ENCODE measurements around the gene HS3ST1. TPM values are rescaled to one million over a fixed set of nuclear protein-coding genes. Genes with fewer than 3 reads are reported as not detected.

Gene HS3ST1
- total and polyA plus RNA-seq, 7 donors: 0.60 to 3.7 (median 1.6) TPM

DNA sequence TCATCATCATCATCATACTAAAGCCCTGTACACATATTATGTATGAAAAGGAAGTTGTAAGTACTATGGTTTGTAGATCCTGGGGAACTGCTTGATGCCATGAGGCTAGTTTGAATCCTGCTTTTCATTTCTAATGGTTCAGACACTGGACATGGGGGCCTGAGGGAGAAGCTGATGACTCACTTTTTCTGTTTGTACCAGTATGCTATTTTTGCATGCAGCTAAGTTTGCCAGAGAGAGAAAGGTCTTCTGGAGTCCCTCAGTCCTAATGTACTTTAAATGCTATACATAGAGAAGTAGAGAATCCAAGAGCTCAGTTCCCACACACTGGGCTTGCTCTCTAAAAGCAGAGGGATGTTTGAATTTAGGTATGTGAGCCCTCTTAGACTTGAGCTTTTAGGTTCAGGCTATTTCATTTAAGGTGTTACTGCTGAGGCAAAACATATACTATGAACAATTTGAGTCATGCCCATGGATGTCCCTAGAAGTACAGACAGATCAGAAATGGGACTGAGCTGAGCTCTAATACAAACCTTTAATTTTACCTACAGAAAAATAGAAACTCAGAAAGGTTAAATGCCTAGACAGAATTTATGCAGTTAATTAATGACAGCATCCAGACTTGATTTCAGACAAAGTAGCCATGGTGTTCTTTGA is 17.6 kb upstream of the HS3ST1 start:
- Histone ChIP-seq H3K9me3 (no peaks in the 10 kb centered on the region), H3K36me3 (no peaks in the 10 kb centered on the region), H3K4me1 (peaks cover 0 to 18% (median 14%) of the 10 kb centered on the region in 4 donors), H3K4me3 (no peak overlapping the region), H3K27ac (peak overlapping the region in 2 of 4 donors; percentile 20 to 51), H3K27me3 (no peaks in the 10 kb centered on the region)
- TF ChIP-seq POLR2AphosphoS5 (IDR thresholded peaks at IDR 0.05): peak in 1 of 4 donors; percentile 43
- TF ChIP-seq, protein P1, sequence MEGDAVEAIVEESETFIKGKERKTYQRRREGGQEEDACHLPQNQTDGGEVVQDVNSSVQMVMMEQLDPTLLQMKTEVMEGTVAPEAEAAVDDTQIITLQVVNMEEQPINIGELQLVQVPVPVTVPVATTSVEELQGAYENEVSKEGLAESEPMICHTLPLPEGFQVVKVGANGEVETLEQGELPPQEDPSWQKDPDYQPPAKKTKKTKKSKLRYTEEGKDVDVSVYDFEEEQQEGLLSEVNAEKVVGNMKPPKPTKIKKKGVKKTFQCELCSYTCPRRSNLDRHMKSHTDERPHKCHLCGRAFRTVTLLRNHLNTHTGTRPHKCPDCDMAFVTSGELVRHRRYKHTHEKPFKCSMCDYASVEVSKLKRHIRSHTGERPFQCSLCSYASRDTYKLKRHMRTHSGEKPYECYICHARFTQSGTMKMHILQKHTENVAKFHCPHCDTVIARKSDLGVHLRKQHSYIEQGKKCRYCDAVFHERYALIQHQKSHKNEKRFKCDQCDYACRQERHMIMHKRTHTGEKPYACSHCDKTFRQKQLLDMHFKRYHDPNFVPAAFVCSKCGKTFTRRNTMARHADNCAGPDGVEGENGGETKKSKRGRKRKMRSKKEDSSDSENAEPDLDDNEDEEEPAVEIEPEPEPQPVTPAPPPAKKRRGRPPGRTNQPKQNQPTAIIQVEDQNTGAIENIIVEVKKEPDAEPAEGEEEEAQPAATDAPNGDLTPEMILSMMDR (IDR thresholded peaks at IDR 0.05): no peak
- intact Hi-C loops (cut with DNase I): no loop called here
- DNase-seq: no peak

DNA sequence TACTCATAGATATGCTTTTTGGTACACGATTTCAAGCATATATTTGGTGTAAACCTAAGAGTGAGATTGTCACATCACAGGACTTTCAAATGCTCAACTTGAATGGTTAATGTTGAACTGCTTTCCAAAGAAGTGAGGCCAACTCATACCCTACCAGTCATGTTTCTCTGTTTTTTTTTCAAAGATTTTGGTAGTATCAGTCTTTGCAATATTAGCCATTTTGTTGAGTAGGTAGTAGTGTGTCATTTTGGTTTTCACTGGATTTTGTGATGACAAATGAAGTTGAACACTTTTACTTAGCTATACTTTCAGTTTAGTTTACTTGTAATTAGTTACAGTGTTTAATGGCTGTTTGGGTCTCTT is 12.5 kb upstream of the HS3ST1 start:
- WGBS, 2 donors: 86 to 96% methylated on average over 1 of the region's 1 CpG

DNA sequence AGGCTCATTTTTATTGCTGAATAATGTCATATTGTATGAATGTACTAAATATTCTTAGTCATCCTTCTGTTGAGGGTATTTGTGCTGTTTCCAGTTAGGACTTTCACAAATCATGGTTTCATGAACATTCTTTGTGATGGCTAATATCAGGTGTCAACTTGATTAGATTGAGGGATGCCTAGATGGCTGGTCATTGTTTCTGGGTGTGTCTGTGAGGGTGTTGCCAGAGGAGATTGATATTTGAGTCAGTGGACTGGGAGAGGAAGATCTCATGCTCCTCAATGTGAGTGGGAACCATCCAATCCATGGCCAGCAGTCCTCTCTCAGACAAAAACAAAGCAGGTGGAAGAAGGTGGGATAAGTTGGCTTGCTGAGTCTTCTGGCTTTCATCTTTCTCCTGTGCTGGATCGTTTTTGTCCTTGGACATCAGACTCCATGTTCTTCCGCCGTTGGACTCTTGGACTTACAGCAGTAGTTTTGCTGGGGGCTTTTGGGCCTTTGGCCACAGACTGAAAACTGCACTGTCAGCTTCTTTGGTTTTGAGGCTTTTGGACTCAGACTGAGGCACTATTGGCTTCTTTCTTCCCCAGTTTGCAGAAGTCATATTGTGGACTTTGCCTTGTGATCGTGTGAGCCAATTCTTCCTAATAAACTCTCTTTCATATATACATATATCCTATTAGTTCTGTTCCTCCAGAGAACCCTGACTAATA is 11.9 kb upstream of the HS3ST1 start:
- no peak overlapping the region for H3K4me3 ChIP-seq
- H3K9me3 ChIP-seq: no peaks in the 10 kb centered on the region
- DNase-seq: no peak
- intact Hi-C loops (cut with DNase I): no loop called here
- no peaks in the 10 kb centered on the region for H3K27me3 ChIP-seq
- no peak overlapping the region for H3K27ac ChIP-seq
- peaks cover 0 to 3% (median 0%) of the 10 kb centered on the region in 4 donors for H3K4me1 ChIP-seq
- TF ChIP-seq, protein P1 (IDR thresholded peaks at IDR 0.05): no peak
- TF ChIP-seq EP300 (IDR thresholded peaks at IDR 0.05): no peak
- no peaks in the 10 kb centered on the region for H3K36me3 ChIP-seq
- 80 to 91% methylated on average over 4 of the region's 4 CpGs for WGBS, 2 donors

More for the DNA sequence above, 12.5 kb upstream of the HS3ST1 start:
- intact Hi-C loops (cut with DNase I): no loop called here
- no peak for DNase-seq
- H3K36me3 ChIP-seq: no peaks in the 10 kb centered on the region
- peaks cover 0 to 7% (median 5%) of the 10 kb centered on the region in 4 donors for H3K4me1 ChIP-seq
- no peak overlapping the region for H3K4me3 ChIP-seq
- no peaks in the 10 kb centered on the region for H3K27me3 ChIP-seq
- TF ChIP-seq EP300 (IDR thresholded peaks at IDR 0.05) (no peak), POLR2AphosphoS5 (IDR thresholded peaks at IDR 0.05) (no peak), POLR2A (IDR thresholded peaks at IDR 0.05) (no peak)
- TF ChIP-seq, protein P1 (IDR thresholded peaks at IDR 0.05): no peak
- no peak overlapping the region for H3K27ac ChIP-seq
- no peaks in the 10 kb centered on the region for H3K9me3 ChIP-seq

DNA sequence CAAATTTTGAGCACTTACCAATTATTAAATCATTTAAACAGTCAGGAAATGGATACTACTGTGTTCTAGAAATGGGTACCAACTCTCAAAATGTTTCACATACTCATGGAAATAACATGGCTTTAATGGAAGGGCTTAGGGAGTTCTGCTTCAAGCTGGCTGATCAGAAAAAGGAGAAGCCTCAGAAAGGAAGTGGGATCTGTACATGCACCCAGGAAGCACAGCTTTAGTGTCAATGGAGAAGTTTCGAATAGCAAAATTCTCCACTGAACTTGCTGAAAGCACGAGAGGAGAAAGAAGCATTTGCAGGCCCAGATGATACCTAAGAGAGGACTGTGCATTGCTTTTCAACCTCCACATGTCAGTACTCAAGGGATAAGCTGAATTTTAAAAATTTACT is 11.1 kb upstream of the HS3ST1 start:
- intact Hi-C loops (cut with DNase I): no loop called here
- no peaks in the 10 kb centered on the region for H3K9me3 ChIP-seq

More for the DNA sequence above, 11.1 kb upstream of the HS3ST1 start:
- no peak overlapping the region for H3K4me3 ChIP-seq
- H3K36me3 ChIP-seq: no peaks in the 10 kb centered on the region
- H3K4me1 ChIP-seq: no peaks in the 10 kb centered on the region
- TF ChIP-seq, protein P1 (IDR thresholded peaks at IDR 0.05): no peak
- TF ChIP-seq POLR2A (IDR thresholded peaks at IDR 0.05) (no peak), POLR2AphosphoS5 (IDR thresholded peaks at IDR 0.05) (no peak), EP300 (IDR thresholded peaks at IDR 0.05) (no peak)
- H3K27ac ChIP-seq: no peak overlapping the region
- H3K27me3 ChIP-seq: no peaks in the 10 kb centered on the region
- 66 to 92% methylated on average over 2 of the region's 2 CpGs for WGBS, 2 donors
- no peak for DNase-seq

Measured in sigmoid colon (tissue), 7 donors.